Measurements from ENCODE around the gene CAPZB.

DNA sequence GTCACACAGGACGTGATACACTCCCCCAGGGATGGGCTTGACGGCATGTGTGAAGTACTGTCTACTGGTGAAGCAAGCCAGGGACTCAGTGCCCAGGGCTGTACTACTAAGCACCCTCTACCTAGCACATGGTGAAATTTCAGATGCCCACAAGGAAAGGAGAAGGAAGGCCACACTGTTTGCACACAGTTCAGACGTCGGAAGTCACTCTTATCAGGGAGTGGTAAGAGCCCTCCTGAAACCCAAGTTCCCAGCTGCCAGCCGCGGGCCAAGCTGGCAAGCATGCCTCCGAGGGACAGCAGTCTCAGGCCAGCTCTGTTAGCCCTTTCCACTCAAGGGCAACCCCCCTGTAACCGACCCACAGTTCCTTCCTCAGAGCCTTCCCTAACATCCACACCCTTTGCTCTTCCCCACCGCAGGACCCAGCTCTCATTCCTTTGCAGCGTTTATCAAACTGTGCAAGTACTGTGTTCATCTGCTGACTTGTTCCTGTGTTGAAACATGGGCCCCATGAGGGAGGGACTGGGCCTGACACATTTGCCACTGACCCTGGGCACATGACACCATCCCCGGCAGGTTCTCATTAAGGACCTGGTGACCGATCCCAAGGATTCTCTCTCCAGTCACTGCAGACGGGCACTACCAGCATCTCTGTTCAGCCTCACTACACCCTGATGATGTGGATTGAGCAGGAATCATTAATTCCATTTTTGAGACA, 114.7 kb downstream of the CAPZB start:
- TF ChIP-seq POLR2A (IDR thresholded peaks at IDR 0.05) = no peak
- TF ChIP-seq, protein P1, sequence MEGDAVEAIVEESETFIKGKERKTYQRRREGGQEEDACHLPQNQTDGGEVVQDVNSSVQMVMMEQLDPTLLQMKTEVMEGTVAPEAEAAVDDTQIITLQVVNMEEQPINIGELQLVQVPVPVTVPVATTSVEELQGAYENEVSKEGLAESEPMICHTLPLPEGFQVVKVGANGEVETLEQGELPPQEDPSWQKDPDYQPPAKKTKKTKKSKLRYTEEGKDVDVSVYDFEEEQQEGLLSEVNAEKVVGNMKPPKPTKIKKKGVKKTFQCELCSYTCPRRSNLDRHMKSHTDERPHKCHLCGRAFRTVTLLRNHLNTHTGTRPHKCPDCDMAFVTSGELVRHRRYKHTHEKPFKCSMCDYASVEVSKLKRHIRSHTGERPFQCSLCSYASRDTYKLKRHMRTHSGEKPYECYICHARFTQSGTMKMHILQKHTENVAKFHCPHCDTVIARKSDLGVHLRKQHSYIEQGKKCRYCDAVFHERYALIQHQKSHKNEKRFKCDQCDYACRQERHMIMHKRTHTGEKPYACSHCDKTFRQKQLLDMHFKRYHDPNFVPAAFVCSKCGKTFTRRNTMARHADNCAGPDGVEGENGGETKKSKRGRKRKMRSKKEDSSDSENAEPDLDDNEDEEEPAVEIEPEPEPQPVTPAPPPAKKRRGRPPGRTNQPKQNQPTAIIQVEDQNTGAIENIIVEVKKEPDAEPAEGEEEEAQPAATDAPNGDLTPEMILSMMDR (IDR thresholded peaks at IDR 0.05 in 8 of 11, conservative IDR thresholded peaks at IDR 0.05 in 3 of 11) = no peak
- TF ChIP-seq POLR2AphosphoS5 (IDR thresholded peaks at IDR 0.05) = peak in 2 of 3 donors; percentile 20 to 45

Measured in spleen (tissue), 7 donors.